NT2/D1 (cell line): ENCODE results near the gene PANK4.

Experiments used
- DNase-seq: peaks from one replicate; pipeline ENCODE4 v3.0.0-alpha.2; 2011; ENCODE audit warnings: low read depth, low spot score
- H3K27me3 ChIP-seq: 2 replicates; pipeline ENCODE4 v1.6.0; 2011; ENCODE audit warnings: mild to moderate bottlenecking; ENCODE audit not compliant: insufficient read length, insufficient read depth
- H3K36me3 ChIP-seq: 2 replicates; pipeline ENCODE4 v1.6.1; 2011; ENCODE audit warnings: mild to moderate bottlenecking, low read length, mixed read lengths; ENCODE audit not compliant: insufficient read depth, insufficient read length
- H3K4me1 ChIP-seq: 2 replicates; pipeline ENCODE4 v1.5.1; 2011; ENCODE audit not compliant: insufficient read depth, insufficient read length
- H3K4me3 ChIP-seq: 2 replicates; pipeline ENCODE4 v1.5.1; 2011; ENCODE audit warnings: low read depth; ENCODE audit not compliant: insufficient read length
- H3K9ac ChIP-seq: 2 replicates; pipeline ENCODE4 v1.6.0; 2011; ENCODE audit warnings: low read depth; ENCODE audit not compliant: insufficient read length
- H3K9me3 ChIP-seq: 2 replicates; pipeline ENCODE4 v1.5.1; 2011; ENCODE audit warnings: mild to moderate bottlenecking, low read length; ENCODE audit not compliant: insufficient read depth
- SUZ12 ChIP-seq: IDR thresholded peaks from 2 replicates; pipeline ENCODE4 v1.6.1; 2011; ENCODE audit not compliant: insufficient read length, insufficient read depth; ENCODE audit errors: extremely low read depth
- YY1 ChIP-seq: IDR thresholded peaks from 2 replicates; pipeline ENCODE4 v1.6.1; 2011; ENCODE audit not compliant: insufficient read length, insufficient read depth
- ZNF274 ChIP-seq: IDR thresholded peaks from 2 replicates; pipeline ENCODE4 v1.6.1; 2011; ENCODE audit warnings: mild to moderate bottlenecking, low read depth, low read length

Gene PANK4

DNA sequence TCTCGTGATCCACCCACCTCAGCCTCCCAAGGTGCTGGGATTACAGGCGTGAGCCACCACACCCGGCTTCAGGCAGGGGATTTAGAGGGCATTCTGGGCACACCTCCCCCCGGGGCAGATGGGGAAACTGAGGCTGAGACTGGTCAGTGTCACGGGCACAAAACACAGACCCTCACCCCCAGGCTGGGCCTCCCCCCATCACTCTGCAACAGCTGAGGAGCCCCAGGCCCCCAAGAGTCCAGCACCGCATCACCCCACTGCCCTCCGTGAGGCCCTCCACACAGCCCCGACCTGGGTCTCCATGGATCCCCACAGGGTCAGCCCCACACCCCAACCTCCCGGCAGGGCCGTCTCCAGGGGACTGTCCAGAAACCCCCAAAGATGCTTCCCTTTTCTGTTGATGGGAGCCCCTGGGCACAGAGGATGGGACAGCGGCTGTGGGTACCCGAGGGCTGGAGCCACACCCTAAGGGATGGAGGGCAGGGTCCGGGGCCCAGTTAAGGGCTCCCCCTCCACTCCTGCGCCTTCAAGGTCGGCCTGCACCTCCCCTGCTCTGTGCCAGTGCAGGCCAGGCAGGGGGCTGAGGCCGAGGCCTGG is 40.8 kb upstream of the PANK4 start:
- no peaks in the 10 kb centered on the region for H3K27me3 ChIP-seq

GRCh38 chr1:2566101-2567045 is 40.0 kb upstream of the PANK4 start:
- Histone ChIP-seq H3K4me3 (no peak overlapping the region), H3K27me3 (no peaks in the 10 kb centered on the region), H3K4me1 (peaks cover 13% of the 10 kb centered on the region), H3K9ac (no peak overlapping the region), H3K9me3 (no peaks in the 10 kb centered on the region), H3K36me3 (no peaks in the 10 kb centered on the region)
- TF ChIP-seq SUZ12 (no peak), ZNF274 (no peak), YY1 (no peak)
- DNase-seq: no peak

More for the DNA sequence above, 40.8 kb upstream of the PANK4 start:
- no peak overlapping the region for H3K9ac ChIP-seq
- no peak overlapping the region for H3K4me3 ChIP-seq
- DNase-seq: no peak
- no peaks in the 10 kb centered on the region for H3K36me3 ChIP-seq
- H3K9me3 ChIP-seq: no peaks in the 10 kb centered on the region
- peaks cover 13% of the 10 kb centered on the region for H3K4me1 ChIP-seq
- TF ChIP-seq YY1 (no peak), ZNF274 (no peak), SUZ12 (no peak)

DNA sequence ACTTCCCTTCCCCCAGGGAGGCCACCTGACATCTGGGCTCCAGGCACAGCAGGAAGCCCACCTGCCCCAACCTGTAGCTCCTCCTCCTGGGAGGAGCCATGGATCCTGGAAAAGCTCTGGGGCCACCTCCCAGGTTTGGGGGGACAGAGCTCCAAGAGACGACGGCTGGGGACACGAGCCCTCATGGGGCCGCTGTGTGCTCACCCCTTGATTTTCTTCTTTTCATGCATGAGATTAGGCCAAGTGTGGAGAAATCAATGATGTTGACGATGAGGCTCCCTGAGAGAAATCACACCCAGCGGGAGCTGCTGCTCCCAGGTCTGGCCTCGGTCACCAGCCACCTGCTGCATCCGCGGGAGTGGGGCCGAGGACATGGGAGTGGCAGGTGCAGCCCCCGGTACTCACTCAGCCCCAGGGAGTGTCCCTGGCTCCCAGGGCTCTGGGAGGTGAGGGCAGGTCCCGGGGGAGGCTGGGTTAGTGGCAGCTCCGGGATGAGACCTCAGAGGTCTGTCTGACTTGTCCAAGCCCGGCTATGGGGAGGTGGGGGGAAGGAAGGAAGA is 38.5 kb upstream of the PANK4 start:
- DNase-seq: no peak
- H3K4me3 ChIP-seq: no peak overlapping the region
- no peak overlapping the region for H3K9ac ChIP-seq
- no peaks in the 10 kb centered on the region for H3K36me3 ChIP-seq
- H3K4me1 ChIP-seq: peaks cover 10% of the 10 kb centered on the region
- H3K9me3 ChIP-seq: no peaks in the 10 kb centered on the region
- H3K27me3 ChIP-seq: no peaks in the 10 kb centered on the region
- TF ChIP-seq ZNF274 (no peak), SUZ12 (no peak), YY1 (no peak)

GRCh38 chr1:2564006-2564814 is 37.8 kb upstream of the PANK4 start:
- TF ChIP-seq ZNF274 (no peak), SUZ12 (no peak), YY1 (no peak)
- Histone ChIP-seq H3K27me3 (no peaks in the 10 kb centered on the region), H3K4me3 (no peak overlapping the region), H3K9ac (no peak overlapping the region), H3K9me3 (no peaks in the 10 kb centered on the region), H3K36me3 (no peaks in the 10 kb centered on the region), H3K4me1 (peaks cover 10% of the 10 kb centered on the region)
- DNase-seq: no peak

- TF ChIP-seq ZNF274 (no peak), YY1 (no peak), SUZ12 (no peak)
- DNase-seq: no peak
- H3K9me3 ChIP-seq: no peaks in the 10 kb centered on the region
- no peak overlapping the region for H3K4me3 ChIP-seq
- H3K27me3 ChIP-seq: no peaks in the 10 kb centered on the region
- H3K36me3 ChIP-seq: no peaks in the 10 kb centered on the region
- no peak overlapping the region for H3K9ac ChIP-seq
- H3K4me1 ChIP-seq: peaks cover 10% of the 10 kb centered on the region
Measured at GRCh38 chr1:2563205-2563604, 36.8 kb upstream of the PANK4 start.

- no peak overlapping the region for H3K4me3 ChIP-seq
- H3K36me3 ChIP-seq: no peaks in the 10 kb centered on the region
- no peaks in the 10 kb centered on the region for H3K27me3 ChIP-seq
- TF ChIP-seq ZNF274 (no peak), YY1 (no peak), SUZ12 (no peak)
- H3K9ac ChIP-seq: no peak overlapping the region
- H3K9me3 ChIP-seq: no peaks in the 10 kb centered on the region
- DNase-seq: no peak
- peaks cover 9% of the 10 kb centered on the region for H3K4me1 ChIP-seq
Measured at GRCh38 chr1:2561898-2562895, 35.8 kb upstream of the PANK4 start.
